CD4-positive, alpha-beta T cell treated with Interleukin-15 for 4 hours (primary cell): ENCODE data around the gene PRUNE2.
"Not testable (repeated sequence)": the region's sequence is repeated elsewhere in the genome, so short reads cannot be mapped to it uniquely, and the experiment has no call there.

ENCODE experiments used
- DNase-seq: peaks from one replicate; pipeline ENCODE4 v3.0.0-alpha.2; 2020; ENCODE audit warnings: low spot score

PRUNE2 gene

GRCh38 chr9:76693912-76694311, 212.0 kb downstream of the PRUNE2 start:
- DNase-seq: no peak

GRCh38 chr9:76692458-76693129, 213.3 kb downstream of the PRUNE2 start:
- no peak for DNase-seq

- DNase-seq: no peak
Measured at GRCh38 chr9:76691517-76692313, 214.2 kb downstream of the PRUNE2 start.

- no peak for DNase-seq
Measured at GRCh38 chr9:76690973-76691370, 214.9 kb downstream of the PRUNE2 start.

GRCh38 chr9:76690246-76690972, 215.5 kb downstream of the PRUNE2 start:
- no peak for DNase-seq

- no peak for DNase-seq
Measured at GRCh38 chr9:76688471-76689238, 217.3 kb downstream of the PRUNE2 start.

- DNase-seq: no peak
Measured at GRCh38 chr9:76687861-76688391, 218.0 kb downstream of the PRUNE2 start.

GRCh38 chr9:76686756-76687155, 219.2 kb downstream of the PRUNE2 start:
- no peak for DNase-seq

- no peak for DNase-seq
Measured at GRCh38 chr9:76684213-76684612, 221.7 kb downstream of the PRUNE2 start.

- DNase-seq: no peak
Measured at GRCh38 chr9:76681556-76681955, 224.4 kb downstream of the PRUNE2 start.

- DNase-seq: no peak
Measured at GRCh38 chr9:76680716-76681425, 225.0 kb downstream of the PRUNE2 start.

- no peak for DNase-seq
Measured at GRCh38 chr9:76677481-76678055, 228.3 kb downstream of the PRUNE2 start.

GRCh38 chr9:76676857-76677256, 229.1 kb downstream of the PRUNE2 start:
- no peak for DNase-seq

- no peak for DNase-seq
Measured at GRCh38 chr9:76667521-76667957, 238.4 kb downstream of the PRUNE2 start.

GRCh38 chr9:76665966-76666365, 239.9 kb downstream of the PRUNE2 start:
- DNase-seq: not testable (repeated sequence)

GRCh38 chr9:76665458-76665857, 240.5 kb downstream of the PRUNE2 start:
- DNase-seq: no peak

GRCh38 chr9:76664120-76664519, 241.8 kb downstream of the PRUNE2 start:
- no peak for DNase-seq

- no peak for DNase-seq
Measured at GRCh38 chr9:76662476-76663281, 243.2 kb downstream of the PRUNE2 start.

- DNase-seq: peak; percentile 59
Measured at GRCh38 chr9:76658510-76659231, 247.2 kb downstream of the PRUNE2 start.
